Islet of Langerhans (tissue), 1 donor: ENCODE measurements around the gene GPR137B.
"Not testable (repeated sequence)": the region's sequence is repeated elsewhere in the genome, so short reads cannot be mapped to it uniquely, and the experiment has no call there.

ENCODE experiments used
- FAIRE-seq: peaks from one replicate; lab custom pipeline; 2011; peaks lifted over from hg19 to GRCh38; lab: Jason Lieb, UNC

GPR137B gene

GRCh38 chr1:236161755-236162154, 19.4 kb downstream of the GPR137B start:
- not testable (repeated sequence) for FAIRE-seq

DNA sequence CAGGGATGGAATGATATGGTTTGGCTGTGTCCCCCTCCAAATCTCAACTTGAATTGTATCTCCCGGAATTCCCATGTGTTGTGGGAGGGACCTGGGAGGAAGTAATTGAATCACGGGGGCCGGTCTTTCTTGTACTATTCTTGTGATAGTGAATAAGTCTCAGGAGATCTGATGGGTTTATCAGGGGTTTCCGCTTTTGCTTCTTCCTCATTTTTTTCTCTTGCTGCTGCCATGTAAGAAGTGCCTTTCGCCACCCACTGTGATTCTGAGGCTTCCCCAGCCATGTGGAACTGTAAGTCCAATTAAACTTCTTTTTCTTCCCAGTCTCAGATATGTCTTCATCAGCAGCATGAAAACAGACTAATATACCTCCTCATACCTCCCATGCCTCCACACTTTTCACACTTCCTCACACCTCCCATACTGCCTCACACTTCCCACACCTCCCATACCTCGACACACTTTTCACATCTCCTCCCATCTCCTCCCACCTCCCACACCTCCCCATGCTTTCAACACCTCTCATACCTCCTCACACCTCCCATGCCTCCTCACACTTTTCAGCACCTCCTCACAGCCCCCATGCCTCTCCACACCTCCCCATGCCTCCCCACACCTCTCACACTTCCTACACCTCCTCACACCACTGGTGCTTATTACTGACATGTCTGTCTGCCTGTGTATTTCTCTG, 21.3 kb downstream of the GPR137B start:
- FAIRE-seq = no peak

DNA sequence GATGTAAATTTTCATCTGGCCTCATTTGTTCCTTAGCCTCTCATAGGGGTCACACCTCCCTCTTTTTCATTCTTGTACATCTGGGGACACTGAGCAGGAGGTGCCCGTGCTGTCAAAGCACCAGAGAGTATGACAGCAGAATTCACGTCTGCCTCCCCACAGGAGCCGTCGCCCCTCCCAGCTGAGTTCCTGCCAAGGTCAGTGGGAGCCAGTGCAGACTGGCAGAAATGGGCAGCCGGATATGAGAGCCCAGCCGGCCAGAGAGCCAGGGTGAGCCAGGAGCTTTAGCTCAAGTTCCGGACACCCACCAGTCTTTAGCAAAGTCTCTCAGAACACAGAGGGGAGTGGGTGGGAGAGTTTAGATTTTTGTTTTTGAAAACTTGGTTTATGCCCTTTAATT, 21.9 kb downstream of the GPR137B start:
- no peak for FAIRE-seq

DNA sequence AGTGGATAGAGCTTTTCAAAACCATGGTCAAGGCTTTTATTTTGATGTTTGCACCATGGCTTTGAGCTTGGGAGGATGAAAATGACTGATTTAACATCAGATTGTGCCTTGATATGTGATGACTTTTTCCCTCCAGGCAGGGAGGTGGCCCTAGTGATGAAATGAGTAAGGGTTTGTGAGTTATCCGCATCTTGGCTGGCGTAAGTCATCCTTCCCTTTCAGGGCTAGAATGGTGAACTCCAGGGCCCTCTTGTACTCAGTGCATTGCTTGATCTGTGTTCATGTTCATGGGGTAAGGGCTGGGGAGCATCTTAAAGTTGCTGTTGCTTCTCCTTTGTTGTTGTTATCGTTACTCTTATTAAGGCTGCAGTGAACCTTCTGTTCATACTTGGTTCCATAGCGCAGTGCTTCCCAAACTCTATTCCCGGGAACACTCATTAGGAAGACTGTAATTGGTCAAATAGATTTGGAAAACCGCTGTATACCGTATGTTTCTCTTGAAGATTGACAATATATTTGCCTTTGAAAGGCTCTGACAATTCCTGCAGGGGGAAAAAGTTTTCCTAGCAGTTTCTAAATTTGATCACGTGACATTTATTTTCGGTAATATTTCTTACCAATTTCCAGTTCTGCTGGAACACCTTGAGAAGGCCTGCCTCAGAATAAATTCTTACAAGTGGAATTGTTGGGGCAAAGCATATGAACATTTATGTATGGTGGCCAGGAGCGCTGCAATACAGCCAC, 23.1 kb downstream of the GPR137B start:
- no peak for FAIRE-seq

DNA sequence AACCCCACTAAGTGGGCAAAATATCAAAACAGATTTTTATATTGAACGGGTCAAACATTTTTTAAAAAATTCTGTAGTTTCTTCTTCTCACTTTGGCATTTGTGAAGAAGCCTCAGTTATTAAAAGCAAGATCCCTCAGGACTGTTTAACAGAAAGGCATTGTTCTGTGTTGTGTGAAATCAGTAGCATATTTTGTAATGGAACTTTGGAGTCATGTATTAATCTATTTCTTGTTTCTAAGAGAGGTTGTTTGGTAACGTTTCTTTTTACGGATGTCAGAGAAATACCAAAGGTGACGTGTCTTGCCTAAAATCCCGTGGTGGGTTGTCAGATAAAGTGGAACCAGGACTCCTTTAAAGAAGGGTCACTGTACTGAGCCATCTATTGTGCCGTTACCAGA, 23.7 kb downstream of the GPR137B start:
- no peak for FAIRE-seq

- no peak for FAIRE-seq
Observed at GRCh38 chr1:236167154-236167553, 24.8 kb downstream of the GPR137B start.

DNA sequence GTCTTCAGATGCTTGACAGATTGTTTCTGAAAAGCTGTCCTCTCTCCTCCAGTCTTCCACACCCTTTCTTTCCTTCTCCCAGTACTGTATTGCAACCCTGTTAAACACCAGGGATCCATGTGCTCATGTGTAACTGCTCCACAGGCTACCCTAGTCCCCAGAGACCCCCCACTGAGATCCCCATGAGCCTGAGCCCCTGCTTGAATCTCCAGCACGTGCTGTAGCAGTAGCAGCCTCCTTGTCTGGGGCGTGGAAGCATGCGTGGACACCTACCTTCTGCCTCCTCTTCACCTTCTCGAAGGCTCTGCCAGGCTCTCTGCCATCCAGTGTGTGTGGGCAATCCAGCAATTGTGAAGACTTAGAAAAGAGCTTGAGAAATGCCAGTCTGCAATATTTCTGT, 25.2 kb downstream of the GPR137B start:
- FAIRE-seq = no peak

- FAIRE-seq = no peak
Observed at GRCh38 chr1:236168716-236169429, 26.5 kb downstream of the GPR137B start.

GRCh38 chr1:236172041-236172579, 29.8 kb downstream of the GPR137B start:
- FAIRE-seq = no peak

DNA sequence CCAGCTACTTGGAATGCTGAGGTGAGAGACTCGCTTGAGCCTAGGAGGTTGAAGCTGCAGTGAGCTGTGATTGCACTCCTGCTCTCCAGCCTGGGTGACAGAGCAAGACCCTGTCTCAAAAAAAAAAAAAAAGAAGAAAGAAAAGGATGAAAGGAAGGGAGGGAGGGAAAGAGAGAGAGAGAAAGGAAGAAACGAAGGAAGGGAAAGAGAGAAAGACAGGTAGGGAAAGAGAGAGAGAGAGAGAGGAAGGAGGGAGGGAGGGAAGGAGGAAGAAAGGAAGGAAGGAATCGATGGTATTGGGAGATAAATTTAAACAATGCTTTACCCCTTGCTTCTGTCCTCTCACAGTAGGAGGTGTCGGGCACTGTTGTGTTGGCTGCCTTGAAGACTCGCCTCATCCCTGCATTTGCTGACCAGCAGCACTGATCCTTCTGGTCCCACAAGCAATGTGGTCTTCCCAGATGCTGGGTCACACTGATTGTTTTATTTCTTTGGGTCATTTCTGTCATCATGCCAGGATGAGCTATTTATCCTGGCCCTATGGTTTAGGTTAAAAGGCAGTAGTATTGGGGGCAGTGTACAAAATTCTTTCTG, 30.9 kb downstream of the GPR137B start:
- FAIRE-seq = no peak

- no peak for FAIRE-seq
Observed at GRCh38 chr1:236175642-236176336, 33.5 kb downstream of the GPR137B start.

DNA sequence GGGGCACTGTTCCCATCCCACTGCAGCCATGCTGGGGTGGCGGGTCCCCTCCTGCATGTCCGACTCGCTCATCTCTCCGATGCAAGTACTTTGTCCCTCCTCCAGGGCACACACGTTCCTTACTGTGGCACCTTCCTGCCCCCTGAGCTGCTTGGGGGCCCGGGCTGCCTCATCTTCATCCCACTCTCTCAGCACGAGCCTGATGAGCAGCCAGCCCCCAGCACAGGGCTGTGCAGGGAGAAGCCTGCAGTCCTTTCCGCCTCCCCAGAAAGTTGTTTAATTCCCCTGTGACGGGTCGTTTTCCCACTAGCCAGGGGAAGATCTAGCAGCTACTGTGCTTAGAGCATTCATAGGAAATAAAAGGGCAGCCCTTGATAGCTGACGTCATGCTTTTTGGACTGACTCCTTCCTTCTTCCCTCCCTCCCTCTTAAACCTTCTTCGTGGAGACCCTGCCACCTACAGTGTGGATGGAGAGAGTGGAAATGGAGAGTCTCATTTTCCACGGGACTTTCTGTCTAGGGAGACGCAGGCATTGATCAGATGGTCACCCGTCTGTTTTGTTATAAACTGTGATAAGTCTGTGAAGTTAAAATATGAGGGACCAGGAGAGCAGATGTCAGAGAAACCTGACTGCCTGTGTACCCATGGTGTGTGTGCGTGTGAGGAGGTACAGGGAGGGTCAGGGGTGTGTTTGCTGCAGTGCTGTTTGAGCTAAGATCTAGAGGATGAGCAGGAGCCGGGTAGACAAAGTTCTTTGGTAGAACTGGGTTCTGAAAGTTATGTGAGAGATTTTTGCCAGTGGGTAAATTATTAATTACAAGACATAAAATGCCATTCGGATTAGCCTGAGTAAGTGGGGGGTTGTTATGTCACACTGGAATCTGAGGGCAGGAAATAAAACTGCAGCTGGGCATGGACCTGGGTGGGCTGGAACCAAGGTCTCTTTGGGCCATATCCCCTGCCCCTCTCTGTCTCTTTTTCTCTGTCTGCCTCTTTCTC, 34.3 kb downstream of the GPR137B start:
- FAIRE-seq = no peak

- FAIRE-seq = no peak
Observed at GRCh38 chr1:236179634-236180033, 37.3 kb downstream of the GPR137B start.

DNA sequence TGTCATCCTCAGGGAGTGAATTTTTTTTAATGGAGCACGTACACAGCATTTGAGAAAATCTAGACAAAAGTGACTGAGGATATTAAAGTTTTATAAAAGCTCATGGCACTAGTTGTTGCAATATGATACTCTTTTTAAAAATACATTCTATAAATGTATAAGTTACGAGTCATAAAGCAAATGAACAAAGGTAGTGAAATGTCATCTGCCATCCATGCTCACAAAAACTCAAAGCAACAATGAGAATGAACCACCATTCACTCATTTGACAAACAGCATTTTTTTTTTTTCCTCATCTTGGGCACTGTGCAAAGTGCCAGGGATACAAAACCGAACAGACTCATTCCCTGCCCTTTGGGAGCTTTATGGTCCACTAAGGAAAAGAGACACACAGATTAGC, 38.7 kb downstream of the GPR137B start:
- no peak for FAIRE-seq

DNA sequence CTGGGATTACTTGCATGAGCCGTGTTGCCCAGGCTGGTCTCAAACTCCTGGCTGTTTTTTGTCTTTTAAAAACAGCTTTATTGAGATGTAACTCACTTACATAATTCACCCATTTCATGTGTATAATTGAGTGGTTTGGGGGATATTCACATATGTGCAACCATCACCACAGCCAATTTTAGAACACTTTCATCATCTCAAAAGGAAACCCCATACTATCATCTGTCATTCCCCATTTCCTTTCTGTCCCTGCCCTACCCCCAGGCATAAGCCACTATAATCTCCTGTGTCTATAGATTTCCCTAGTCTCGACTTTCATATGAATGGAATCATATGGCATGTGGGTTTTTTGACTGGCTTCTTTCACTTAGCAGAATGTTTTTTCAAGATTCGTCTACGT, 43.3 kb downstream of the GPR137B start:
- no peak for FAIRE-seq

DNA sequence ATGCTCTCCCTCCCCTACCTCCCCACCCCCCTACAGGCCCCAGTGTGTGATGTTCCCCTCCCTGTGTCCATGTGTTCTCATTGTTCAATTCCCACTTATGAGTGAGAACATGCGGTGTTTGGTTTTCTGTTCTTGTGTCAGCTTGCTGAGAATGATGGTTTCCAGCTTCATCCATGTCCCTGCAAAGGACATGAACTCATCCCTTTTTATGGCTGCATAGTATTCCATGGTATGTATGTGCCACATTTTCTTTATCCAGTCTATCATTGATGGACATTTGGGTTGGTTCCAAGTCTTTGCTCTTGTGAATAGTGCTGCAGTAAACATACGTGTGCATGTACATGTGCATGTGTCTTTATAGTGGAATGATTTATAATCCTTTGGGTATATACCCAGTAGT, 44.1 kb downstream of the GPR137B start:
- FAIRE-seq = not testable (repeated sequence)

DNA sequence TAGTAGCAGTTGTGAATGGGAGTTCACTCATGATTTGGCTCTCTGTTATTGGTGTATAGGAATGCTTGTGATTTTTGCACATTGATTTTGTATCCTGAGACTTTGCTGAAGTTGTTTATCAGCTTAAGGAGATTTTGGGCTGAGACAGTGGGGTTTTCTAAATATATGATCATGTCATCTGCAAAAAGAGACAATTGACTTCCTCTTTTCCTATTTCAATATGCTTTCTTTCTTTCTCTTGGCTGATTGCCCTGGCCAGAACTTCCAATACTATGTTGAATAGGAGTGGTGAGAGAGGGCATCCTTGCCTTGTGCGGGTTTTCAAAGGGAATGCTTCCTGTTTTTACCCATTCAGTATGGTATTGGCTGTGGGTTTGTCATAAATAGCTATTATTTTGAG, 45.7 kb downstream of the GPR137B start:
- not testable (repeated sequence) for FAIRE-seq

- FAIRE-seq = no peak
Observed at GRCh38 chr1:236193184-236193583, 50.8 kb downstream of the GPR137B start.

DNA sequence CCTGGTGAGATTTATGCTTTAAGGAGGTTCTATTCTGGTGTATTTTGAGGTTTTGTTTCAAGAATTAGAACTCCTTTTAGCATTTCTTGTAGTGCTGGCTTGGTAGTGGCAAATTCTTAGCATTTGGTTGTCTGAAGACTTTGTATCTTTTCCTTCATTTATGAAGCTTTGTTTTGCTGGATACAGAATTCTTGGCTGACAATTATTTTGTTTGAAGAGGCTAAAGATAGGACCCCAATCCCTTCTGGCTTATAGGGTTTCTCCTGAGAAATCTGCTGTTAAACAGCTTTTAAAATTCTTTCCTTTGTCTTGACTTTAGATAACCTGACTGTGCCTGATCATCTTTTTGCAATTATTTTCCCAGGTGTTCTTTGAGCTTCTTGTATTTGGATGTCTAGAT, 58.6 kb downstream of the GPR137B start:
- FAIRE-seq = no peak

- FAIRE-seq = no peak
Observed at GRCh38 chr1:236201786-236202185, 59.4 kb downstream of the GPR137B start.

DNA sequence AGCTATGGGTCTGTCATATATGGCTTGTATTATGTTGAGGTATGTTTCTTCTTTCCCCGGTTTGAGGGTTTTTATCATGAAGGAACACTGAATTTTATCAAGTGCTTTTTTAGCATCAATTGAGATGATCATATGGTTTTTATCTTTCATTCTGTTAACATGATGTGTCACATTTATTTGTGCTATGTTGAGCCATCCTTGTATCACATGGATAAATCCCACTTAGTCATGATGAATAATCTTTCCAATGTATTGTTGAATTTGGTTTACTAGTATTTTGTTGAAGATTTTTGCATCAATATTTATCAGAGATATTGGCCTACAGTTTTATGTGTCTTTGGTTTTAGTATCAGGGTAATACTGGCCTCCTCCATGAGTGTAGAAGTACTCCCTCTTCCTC, 61.7 kb downstream of the GPR137B start:
- FAIRE-seq = peak; percentile 73
